ENCODE results near the gene TSPAN3. TPM values are rescaled to one million over a fixed set of nuclear protein-coding genes. Genes with fewer than 3 reads are reported as not detected.
A peak's percentile ranks its signal among the peaks of the same experiment; 100 is the strongest.

The TSPAN3 gene
- total RNA-seq, 6 experiments from 2014 or later: 35.6 to 103 (median 63.2) TPM

DNA sequence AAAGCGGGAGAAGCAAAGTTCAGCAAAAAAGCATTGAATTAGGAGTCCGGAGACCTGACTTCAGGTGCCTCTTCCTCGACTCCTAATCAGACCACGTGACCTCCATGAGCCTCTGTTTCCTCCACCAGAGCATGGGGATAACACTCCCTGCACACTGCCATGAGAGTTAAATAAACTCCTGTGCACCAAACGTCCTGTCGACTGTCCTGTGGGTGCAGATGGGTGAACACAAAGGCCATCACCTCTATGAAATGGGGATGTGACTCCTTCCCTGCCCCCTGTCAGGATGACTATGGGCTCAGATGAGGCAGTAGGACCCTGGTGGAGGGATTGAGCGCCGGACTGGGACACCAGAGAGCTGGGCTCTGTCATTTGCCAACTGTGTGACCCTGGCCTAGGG lies 13.5 kb upstream of the TSPAN3 start:
- H3K36me3 ChIP-seq: no peaks in the 10 kb centered on the region
- 77% methylated on average over 6 of the region's 8 CpGs for WGBS (ENCODE audit: insufficient coverage, low coverage, low lambda C conversion rate, missing lambda C conversion rate)
- no peaks in the 10 kb centered on the region for H3K9me3 ChIP-seq
- intact Hi-C loops (cut with DNase I): no loop called here
- DNase-seq: no peak
- H3K4me3 ChIP-seq: no peak overlapping the region
- peaks cover 0 to 6% (median 0%) of the 10 kb centered on the region in 4 donors for H3K4me1 ChIP-seq
- ATAC-seq: no peak
- TF ChIP-seq, protein P1, sequence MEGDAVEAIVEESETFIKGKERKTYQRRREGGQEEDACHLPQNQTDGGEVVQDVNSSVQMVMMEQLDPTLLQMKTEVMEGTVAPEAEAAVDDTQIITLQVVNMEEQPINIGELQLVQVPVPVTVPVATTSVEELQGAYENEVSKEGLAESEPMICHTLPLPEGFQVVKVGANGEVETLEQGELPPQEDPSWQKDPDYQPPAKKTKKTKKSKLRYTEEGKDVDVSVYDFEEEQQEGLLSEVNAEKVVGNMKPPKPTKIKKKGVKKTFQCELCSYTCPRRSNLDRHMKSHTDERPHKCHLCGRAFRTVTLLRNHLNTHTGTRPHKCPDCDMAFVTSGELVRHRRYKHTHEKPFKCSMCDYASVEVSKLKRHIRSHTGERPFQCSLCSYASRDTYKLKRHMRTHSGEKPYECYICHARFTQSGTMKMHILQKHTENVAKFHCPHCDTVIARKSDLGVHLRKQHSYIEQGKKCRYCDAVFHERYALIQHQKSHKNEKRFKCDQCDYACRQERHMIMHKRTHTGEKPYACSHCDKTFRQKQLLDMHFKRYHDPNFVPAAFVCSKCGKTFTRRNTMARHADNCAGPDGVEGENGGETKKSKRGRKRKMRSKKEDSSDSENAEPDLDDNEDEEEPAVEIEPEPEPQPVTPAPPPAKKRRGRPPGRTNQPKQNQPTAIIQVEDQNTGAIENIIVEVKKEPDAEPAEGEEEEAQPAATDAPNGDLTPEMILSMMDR (IDR thresholded peaks at IDR 0.05): no peak
- TF ChIP-seq POLR2A (IDR thresholded peaks at IDR 0.05): no peak
- H3K27ac ChIP-seq: no peak overlapping the region
- no peaks in the 10 kb centered on the region for H3K27me3 ChIP-seq

DNA sequence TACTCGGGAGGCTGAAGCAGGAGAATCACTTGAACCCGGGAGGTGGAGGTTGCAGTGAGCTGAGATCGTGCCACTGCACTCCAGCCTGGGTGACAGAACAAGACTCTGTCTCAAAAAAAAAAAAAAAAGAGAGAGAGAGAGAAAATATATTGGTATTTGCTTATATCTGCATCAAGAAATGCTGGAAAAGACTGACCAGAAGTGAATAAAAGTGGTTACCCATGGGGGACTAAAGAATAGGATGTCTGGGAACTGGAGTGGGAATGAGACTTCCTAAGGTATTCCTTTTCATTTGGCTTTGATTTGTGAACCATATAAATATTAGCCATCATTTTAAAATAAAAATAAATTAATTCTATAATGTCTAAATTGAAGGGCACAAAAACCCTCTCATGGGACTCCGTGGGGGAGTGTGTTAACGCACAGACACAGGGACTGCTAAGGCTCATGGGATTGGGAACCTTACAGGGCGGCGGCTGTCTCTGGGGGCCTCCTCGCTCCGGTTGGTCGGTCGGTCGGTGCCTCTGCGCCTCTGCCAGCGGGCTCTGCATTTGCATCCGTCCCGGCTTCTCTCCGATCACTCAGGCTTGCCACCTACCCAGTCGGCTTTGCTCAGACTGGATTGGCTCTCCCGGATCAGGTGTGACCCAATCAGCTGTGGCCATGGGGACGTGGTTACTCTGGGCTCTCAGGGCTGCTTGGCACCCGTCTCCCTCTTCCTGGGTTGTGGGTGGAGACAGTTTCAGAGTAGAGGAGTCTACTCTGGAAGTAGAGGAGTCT lies 12.7 kb upstream of the TSPAN3 start:
- no peak for TF ChIP-seq POLR2A (IDR thresholded peaks at IDR 0.05)
- TF ChIP-seq, protein P1 (IDR thresholded peaks at IDR 0.05): no peak
- ATAC-seq (peak; percentile 87 to 95 (median 89)), DNase-seq (peak; percentile 59 to 79 (median 60))
- peaks cover 0 to 6% (median 0%) of the 10 kb centered on the region in 4 donors for H3K4me1 ChIP-seq
- H3K4me3 ChIP-seq: peak overlapping the region in 1 of 3 donors; percentile 19
- no peaks in the 10 kb centered on the region for H3K27me3 ChIP-seq
- intact Hi-C loops (cut with DNase I): no loop called here
- H3K9me3 ChIP-seq: no peaks in the 10 kb centered on the region
- no peak overlapping the region for H3K27ac ChIP-seq
- WGBS (ENCODE audit: insufficient coverage, low coverage, low lambda C conversion rate, missing lambda C conversion rate): 36% methylated on average over 9 of the region's 21 CpGs
- no peaks in the 10 kb centered on the region for H3K36me3 ChIP-seq

DNA sequence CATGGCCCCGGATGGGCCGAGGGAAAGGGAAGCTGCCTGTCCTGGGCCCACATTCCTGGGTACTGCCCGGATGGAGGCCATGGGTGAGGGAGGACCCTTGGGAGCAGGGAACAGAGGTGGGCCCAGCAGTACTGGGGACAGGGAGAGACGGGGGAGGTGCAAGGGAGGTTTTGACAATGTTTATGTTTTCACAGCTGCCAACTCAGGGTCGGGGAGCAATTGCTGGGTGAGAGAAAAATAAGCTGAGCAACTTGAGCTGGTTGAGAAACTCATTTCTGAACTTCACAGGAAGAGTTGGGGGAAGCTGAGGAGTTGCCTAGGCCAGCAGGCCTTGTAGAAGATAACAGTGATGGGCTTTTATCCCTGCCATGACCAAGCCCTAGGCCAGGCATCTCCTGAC lies 11.1 kb upstream of the TSPAN3 start:
- Histone ChIP-seq H3K27ac (no peak overlapping the region), H3K9me3 (no peaks in the 10 kb centered on the region), H3K4me3 (no peak overlapping the region), H3K27me3 (no peaks in the 10 kb centered on the region), H3K36me3 (no peaks in the 10 kb centered on the region), H3K4me1 (peaks cover 0 to 6% (median 0%) of the 10 kb centered on the region in 4 donors)
- TF ChIP-seq POLR2A (IDR thresholded peaks at IDR 0.05): no peak
- TF ChIP-seq, protein P1 (IDR thresholded peaks at IDR 0.05): no peak
- intact Hi-C loops (cut with DNase I): no loop called here
- WGBS (ENCODE audit: insufficient coverage, low coverage, low lambda C conversion rate, missing lambda C conversion rate): 33% methylated on average over 1 of the region's 5 CpGs
- DNase-seq: no peak
- no peak for ATAC-seq

DNA sequence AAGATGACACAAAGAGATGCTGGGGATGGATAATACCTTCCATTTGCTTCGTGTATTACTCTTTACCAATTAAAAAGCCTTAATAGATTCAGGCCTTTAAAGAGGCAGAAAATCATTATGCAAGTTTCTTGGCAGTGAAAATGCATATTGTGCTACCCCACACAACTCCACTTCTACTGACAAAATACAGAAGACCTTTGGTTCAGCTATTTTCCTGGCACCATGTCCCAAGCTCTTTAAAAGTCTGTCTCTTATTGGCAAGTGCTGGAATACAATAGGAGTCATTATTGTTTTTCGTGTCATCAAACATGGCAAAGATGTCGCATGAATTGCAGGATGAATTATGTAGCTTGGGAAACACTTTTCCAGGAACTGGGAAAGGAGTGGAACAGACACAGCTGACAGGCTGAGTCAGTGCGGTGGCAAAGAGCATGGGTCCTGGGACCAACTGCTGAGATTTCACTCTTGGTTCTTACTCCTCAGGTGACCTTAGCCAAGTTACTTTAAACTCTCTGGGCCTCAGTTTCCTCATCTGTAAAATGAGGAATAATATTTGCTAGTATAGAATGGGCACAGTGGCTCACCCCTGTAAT lies 5.5 kb upstream of the TSPAN3 start:
- WGBS (ENCODE audit: insufficient coverage, low coverage, low lambda C conversion rate, missing lambda C conversion rate): 65% methylated on average over 3 of the region's 4 CpGs
- Histone ChIP-seq H3K4me1 (no peaks in the 10 kb centered on the region), H3K36me3 (no peaks in the 10 kb centered on the region), H3K27ac (no peak overlapping the region), H3K9me3 (no peaks in the 10 kb centered on the region), H3K27me3 (no peaks in the 10 kb centered on the region), H3K4me3 (no peak overlapping the region)
- intact Hi-C loops (cut with DNase I): no loop called here
- DNase-seq (no peak), ATAC-seq (no peak)
- TF ChIP-seq, protein P1 (IDR thresholded peaks at IDR 0.05): no peak
- no peak for TF ChIP-seq POLR2A (IDR thresholded peaks at IDR 0.05)
